ENCODE data around the gene WDR75. TPM values are rescaled to one million over a fixed set of nuclear protein-coding genes. Genes with fewer than 3 reads are reported as not detected.

WDR75 gene
- polyA plus RNA-seq, 1 donor (not counting 4 experiments of a cell fraction or from before 2014, with no cell fraction given), result 60.4 TPM

DNA sequence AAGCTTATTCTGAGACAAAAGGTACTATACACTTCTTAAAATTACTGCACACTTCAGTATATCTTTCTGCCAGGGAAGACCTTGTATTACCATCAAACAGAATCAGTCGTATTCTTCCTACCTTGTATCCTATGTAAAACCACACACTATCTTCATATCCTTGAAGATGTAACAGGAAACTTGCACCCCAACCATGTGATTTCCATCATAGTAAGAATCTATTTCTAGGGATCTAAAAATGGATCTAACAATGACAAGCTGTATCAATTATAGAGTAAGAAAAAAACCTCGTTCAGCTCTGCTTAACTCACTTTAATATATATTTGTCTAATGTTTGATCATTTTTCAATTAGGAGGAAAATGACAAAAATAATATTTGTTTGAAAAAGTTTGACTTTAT is 60.2 kb downstream of the WDR75 start:
- no peaks in the 10 kb centered on the region for H3K4me1 ChIP-seq (ENCODE audit: control insufficient read depth, extremely low read depth, insufficient read depth, low read length)
- no peaks in the 10 kb centered on the region for H3K27me3 ChIP-seq (ENCODE audit: control insufficient read depth, extremely low read depth, insufficient read depth, low read length)
- FAIRE-seq (no peak), DNase-seq (ENCODE audit: low read depth, low spot score) (no peak)
- TF ChIP-seq EZH2 (IDR thresholded peaks at IDR 0.05; ENCODE audit: low read length), result no peak
- TF ChIP-seq CTCF (optimal IDR thresholded peaks at IDR 0.05 in 1 of 3, IDR thresholded peaks at IDR 0.05 in 1 of 3, conservative IDR thresholded peaks at IDR 0.05 in 1 of 3; ENCODE audit: extremely low read depth in 1 of 3, insufficient read depth in 2 of 3, low read length in 3 of 3), result no peak
- H3K9me1 ChIP-seq (ENCODE audit: control insufficient read depth, extremely low read depth, insufficient read depth, low read length), result no peaks in the 10 kb centered on the region
- no peak overlapping the region for H3K9ac ChIP-seq (ENCODE audit: control insufficient read depth, extremely low read depth, insufficient read depth, low read length)
- H3K9me3 ChIP-seq (ENCODE audit: control insufficient read depth, low read depth, low read length), result no peaks in the 10 kb centered on the region
- H3K4me3 ChIP-seq (ENCODE audit: control insufficient read depth in 2 of 3, extremely low read depth in 1 of 3, insufficient read depth in 2 of 3, low read depth in 1 of 3, low read length in 3 of 3), result no peak overlapping the region
- dilution Hi-C loops (cut with MboI; ENCODE audit: extremely low pct_ligation_motif_present, low sequenced_read_pairs), result no loop called here
- H4K20me1 ChIP-seq (ENCODE audit: control insufficient read depth, extremely low read depth, insufficient read depth, low read length), result no peaks in the 10 kb centered on the region
- H3K4me2 ChIP-seq (ENCODE audit: control insufficient read depth, extremely low read depth, insufficient read depth, low read depth, low read length), result no peak overlapping the region
- H2AFZ ChIP-seq (ENCODE audit: control insufficient read depth, low read length), result no peak overlapping the region
- H3K79me2 ChIP-seq (ENCODE audit: control insufficient read depth, insufficient read depth, low read length), result no peaks in the 10 kb centered on the region
- no peaks in the 10 kb centered on the region for H3K36me3 ChIP-seq (ENCODE audit: control insufficient read depth in 2 of 2, extremely low read depth in 1 of 2, insufficient read depth in 2 of 2, low read length in 2 of 2)
- H3K27ac ChIP-seq (ENCODE audit: control insufficient read depth, insufficient read depth, low read length), result no peak overlapping the region

GRCh38 chr2:189502714-189503113 is 61.4 kb downstream of the WDR75 start:
- Histone ChIP-seq H2AFZ (ENCODE audit: control insufficient read depth, low read length) (no peak overlapping the region), H3K79me2 (ENCODE audit: control insufficient read depth, insufficient read depth, low read length) (no peaks in the 10 kb centered on the region), H3K4me1 (ENCODE audit: control insufficient read depth, extremely low read depth, insufficient read depth, low read length) (peaks cover 4% of the 10 kb centered on the region), H3K27me3 (ENCODE audit: control insufficient read depth, extremely low read depth, insufficient read depth, low read length) (no peaks in the 10 kb centered on the region), H3K9ac (ENCODE audit: control insufficient read depth, extremely low read depth, insufficient read depth, low read length) (no peak overlapping the region), H3K9me1 (ENCODE audit: control insufficient read depth, extremely low read depth, insufficient read depth, low read length) (no peaks in the 10 kb centered on the region), H3K4me2 (ENCODE audit: control insufficient read depth, extremely low read depth, insufficient read depth, low read depth, low read length) (no peak overlapping the region), H3K9me3 (ENCODE audit: control insufficient read depth, low read depth, low read length) (no peaks in the 10 kb centered on the region), H4K20me1 (ENCODE audit: control insufficient read depth, extremely low read depth, insufficient read depth, low read length) (no peaks in the 10 kb centered on the region), H3K36me3 (ENCODE audit: control insufficient read depth in 2 of 2, extremely low read depth in 1 of 2, insufficient read depth in 2 of 2, low read length in 2 of 2) (no peaks in the 10 kb centered on the region), H3K4me3 (ENCODE audit: control insufficient read depth in 2 of 3, extremely low read depth in 1 of 3, insufficient read depth in 2 of 3, low read depth in 1 of 3, low read length in 3 of 3) (no peak overlapping the region), H3K27ac (ENCODE audit: control insufficient read depth, insufficient read depth, low read length) (no peak overlapping the region)
- TF ChIP-seq EZH2 (IDR thresholded peaks at IDR 0.05; ENCODE audit: low read length) (no peak), CTCF (optimal IDR thresholded peaks at IDR 0.05 in 1 of 3, IDR thresholded peaks at IDR 0.05 in 1 of 3, conservative IDR thresholded peaks at IDR 0.05 in 1 of 3; ENCODE audit: extremely low read depth in 1 of 3, insufficient read depth in 2 of 3, low read length in 3 of 3) (no peak)
- dilution Hi-C loops (cut with MboI; ENCODE audit: extremely low pct_ligation_motif_present, low sequenced_read_pairs), result no loop called here
- no peak for DNase-seq (ENCODE audit: low read depth, low spot score)
- FAIRE-seq, result no peak
